HG02852 (cell line): ENCODE results near the gene CRYBG1.
"Not testable (repeated sequence)": the region's sequence is repeated elsewhere in the genome, so short reads cannot be mapped to it uniquely, and the experiment has no call there.

Experiments used
- ATAC-seq: cut with Tn5 transposase; IDR thresholded peaks from one replicate; pipeline ENCODE4 v1.9.1; 2021; ENCODE audit warnings: mild to moderate bottlenecking, moderate library complexity; ENCODE audit not compliant: unreplicated experiment

The CRYBG1 gene

DNA sequence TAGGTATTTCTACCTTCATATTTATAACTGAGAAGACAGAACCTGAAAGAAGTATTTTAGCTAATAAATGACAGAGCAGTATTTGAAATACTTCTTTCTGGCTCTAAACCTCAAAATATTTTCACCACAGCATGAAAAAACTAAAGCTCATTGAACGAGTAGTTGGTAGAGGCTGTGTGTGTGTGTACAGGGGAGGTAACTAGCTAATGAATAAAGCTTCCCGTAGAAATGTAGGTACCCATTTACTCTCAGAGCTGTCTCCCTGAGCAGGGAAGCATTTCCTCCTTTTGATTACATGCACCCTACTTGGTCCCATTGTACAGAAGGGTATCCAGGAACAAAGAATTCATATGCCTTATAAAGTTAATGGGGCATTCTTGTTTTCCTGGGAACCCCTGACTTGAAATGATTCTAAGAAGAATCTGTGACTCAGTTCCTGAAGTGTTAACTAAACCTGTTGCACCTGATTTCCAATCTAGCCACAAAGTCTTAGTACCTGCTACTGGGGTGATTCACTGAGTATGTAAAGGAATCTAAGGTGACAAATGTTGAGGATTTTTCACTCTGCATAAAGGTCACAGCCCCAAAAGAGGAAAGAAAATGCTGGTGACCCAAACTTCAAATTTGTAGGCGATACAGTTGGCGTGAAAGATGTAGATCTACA, 12.5 kb downstream of the CRYBG1 start:
- ATAC-seq, result no peak

- ATAC-seq, result no peak
Measured at GRCh38 chr6:106373502-106374239, 13.2 kb downstream of the CRYBG1 start.

DNA sequence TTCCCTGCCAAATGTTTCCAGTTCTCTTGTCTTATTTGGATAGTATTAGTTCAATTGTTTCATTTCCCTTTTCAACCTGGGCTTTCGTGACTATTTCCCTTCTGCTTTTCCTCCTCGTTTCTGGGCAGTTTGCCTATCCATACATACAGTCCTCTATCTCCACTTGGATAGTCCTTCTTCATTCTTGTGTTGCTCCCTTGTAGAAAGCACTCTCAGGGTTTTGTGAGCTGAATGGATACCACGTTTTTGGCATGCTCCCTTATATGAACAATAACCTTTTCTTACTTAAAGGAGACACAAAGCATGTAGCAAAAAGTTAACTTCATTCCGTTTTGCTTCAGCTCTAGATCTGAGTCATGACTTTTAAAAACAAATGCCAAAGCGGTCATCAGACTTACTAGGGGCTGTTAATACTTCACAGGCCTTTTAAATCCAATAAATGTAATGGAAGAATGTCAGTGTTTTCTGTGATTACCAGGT, 16.6 kb downstream of the CRYBG1 start:
- ATAC-seq, result no peak

DNA sequence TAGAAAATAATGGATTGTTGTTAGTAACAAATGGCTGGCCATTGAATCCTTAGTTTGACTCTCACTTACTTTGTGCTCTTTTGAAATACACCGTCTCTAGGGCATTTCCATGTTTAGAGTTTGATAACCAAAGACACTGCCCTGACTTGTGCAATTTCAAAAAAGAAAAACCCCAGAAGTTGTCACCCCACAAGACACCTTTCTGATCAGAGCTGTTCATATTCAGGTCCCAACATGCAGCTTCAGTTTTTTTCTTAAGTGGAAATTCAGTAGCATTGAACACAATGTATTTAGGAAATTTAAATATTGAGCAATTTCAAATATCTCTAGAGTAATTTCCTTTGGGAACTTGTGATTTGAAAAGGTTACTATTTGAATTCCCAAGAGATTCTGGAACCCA, 19.4 kb downstream of the CRYBG1 start:
- no peak for ATAC-seq

GRCh38 chr6:106380407-106380806, 19.9 kb downstream of the CRYBG1 start:
- no peak for ATAC-seq

DNA sequence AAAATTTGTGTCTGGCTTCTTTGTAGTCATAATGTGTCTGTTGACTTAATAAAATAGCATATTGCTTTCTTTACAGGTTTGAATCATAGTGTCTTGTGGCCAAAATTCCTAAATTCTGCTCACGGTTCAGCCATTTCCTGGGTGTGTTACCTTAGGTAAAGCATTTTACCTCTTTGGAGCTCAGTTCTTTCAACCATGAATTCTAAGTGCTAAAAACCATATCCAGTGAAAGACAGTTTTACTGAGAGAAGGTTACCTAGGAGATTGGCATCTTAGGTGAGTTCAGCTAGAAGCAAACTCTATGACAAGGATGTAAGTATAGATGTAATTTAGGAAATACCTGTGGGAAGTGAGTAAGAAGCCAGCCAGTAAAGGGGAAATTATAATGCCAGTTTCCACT, 20.7 kb downstream of the CRYBG1 start:
- ATAC-seq, result no peak

DNA sequence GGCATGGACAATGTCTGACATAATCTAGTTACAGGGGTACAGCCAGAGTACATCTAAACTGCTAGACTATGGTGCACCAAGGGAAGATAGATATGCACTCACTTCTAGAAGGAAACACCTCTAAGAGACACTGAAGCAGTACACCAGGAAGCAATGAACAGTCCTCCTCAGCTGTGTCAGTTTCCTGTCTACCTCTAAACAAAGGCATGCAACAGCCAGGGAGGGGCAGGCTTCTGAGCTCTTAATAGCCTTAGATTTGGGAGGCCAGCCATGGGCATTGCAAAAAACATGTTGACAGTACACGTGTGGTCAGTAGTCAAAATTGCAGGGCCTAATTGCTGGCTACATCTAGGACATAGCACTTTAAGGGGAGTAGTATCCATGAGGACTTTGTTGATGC, 21.4 kb downstream of the CRYBG1 start:
- ATAC-seq, result no peak

- ATAC-seq, result no peak
Measured at GRCh38 chr6:106383573-106383972, 23.1 kb downstream of the CRYBG1 start.

- ATAC-seq, result no peak
Measured at GRCh38 chr6:106385530-106385929, 25.0 kb downstream of the CRYBG1 start.

DNA sequence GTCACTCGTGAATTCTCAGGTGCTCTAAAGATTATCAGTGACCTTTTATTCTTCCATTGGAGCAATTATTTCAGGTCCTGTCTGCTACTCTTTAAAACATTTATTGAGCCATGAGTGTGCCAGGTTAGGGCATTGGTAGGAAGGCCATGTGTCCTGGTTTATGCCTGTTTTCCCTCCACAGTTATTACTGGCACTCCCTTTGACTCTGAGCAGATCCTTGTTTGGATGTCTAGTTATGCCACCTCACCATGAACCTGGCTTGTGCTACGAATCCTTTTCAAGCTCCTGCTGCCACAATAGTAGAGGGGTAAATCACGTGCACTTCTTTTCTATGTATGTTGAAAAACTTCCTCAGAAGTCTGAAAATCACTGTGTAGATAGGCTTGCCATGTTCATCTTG, 27.4 kb downstream of the CRYBG1 start:
- ATAC-seq, result no peak

DNA sequence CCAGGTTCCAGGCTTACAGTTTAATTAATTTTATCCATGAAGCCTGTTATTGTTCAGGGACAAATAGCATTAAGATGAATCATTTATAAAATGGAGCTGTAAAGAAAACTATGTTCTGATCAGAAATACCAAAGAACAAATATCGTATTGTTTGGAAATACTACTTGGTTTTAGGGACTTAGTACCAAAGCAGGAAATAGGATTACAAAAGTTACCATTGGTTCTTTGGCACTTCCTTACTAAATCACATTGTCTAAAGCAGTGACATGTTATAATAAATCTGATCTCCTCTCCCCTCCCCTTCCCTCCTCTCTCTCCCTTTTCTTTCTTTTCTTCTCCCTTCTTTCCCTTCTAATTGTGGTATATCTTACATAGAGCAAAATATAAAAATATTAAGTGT, 29.6 kb downstream of the CRYBG1 start:
- ATAC-seq, result no peak

DNA sequence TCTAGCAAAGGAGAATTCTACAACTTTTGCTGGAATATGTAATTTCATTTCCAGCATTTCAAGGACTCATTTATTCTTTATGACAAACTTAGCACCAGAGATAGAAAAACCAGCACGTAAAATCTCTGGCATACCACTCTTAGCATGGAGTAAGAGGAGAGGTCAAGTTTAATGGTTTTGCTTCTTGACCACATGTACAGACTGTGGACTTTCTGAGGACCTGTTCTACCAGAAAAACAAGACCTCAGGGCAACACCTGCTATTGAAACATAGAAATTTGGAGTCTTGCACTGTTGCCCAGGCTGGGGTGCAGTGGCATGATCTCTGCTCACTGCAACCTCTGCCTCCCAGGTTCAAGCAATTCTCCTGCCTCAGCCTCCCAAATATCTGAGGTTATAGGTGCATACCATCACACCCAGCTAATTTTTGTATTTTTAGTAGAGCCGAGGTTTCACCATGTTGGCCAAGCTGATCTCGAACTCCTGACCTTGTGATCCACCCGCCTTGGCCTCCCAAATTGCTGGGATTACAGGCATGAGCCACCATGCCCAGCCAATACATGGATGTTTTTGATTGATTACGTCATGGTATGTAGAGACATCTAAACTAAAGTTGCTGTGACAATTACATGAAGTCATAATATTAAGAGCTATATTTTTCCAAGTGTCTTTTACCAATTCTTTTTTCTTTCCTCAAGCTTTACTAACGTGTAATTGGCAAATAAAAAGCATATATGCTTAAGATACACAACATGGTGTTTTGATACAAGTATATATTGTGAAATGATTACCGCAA, 36.1 kb downstream of the CRYBG1 start:
- no peak for ATAC-seq

GRCh38 chr6:106397431-106397830, 36.9 kb downstream of the CRYBG1 start:
- no peak for ATAC-seq

GRCh38 chr6:106398621-106399020, 38.1 kb downstream of the CRYBG1 start:
- ATAC-seq, result no peak

DNA sequence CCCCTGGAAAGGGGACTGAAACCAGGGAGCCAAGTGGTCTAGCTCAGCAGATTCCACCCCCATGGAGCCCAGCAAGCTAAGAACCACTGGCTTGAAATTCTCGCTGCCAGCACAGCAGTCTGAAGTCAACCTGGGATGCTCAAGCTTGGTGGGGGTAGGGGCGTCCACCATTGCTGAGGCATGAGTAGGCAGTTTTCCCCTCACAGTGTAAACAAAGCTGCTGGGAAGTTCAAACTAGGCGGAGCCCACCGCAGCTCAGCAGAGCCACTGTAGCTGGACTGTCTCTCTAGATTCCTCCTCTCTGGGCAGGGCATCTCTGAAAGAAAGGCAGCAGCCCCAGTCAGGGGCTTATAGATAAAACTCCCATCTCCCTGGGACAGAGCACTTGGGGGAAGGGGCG, 44.5 kb downstream of the CRYBG1 start:
- ATAC-seq, result not testable (repeated sequence)

GRCh38 chr6:106411056-106411455, 50.5 kb downstream of the CRYBG1 start:
- ATAC-seq, result no peak

DNA sequence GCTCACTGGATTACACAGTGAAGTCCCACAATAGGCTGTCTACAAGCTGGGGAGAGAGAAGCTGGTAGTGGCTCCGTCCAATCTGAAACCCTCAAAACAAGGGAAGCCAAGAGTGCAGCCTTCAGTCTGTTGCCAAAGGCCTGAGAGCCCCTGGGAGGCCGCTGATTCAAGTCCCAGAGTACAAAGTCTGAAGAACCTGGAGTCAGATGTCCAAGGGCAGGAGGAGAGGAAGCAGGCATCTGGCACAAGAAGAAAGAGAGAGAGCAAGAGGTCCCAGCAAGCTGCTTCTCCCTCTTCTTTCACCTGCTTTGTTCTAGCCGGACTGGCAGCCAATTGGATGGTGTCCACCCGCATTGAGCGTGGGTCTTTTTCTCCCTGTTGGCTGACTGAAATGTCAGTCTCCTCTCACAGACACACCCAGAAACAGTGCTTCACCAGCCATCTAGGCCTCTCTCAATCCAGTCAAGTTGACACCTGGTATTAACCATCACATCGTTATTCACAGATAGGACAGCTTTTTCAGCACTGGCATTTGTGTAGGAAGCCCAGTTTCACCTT, 51.2 kb downstream of the CRYBG1 start:
- ATAC-seq, result no peak

GRCh38 chr6:106413016-106413415, 52.5 kb downstream of the CRYBG1 start:
- ATAC-seq, result no peak

DNA sequence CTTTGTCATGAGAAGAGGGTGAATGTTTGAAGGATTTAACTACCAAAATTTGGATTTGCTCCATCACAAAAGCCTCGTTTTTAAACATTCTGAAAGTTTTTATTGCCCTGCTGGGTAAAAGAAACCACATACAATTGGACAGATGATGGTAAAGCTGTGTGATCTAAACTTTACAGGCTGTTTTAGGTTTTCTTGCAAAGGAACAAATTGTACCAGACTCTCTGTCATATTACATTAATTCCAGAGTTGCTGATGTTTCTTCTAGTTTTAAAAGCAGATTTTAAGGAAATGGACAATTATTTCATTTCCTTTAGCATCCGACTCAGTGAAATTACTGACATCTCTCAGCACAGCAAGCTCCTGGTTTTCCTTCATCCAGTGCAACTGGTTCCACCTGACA, 53.2 kb downstream of the CRYBG1 start:
- no peak for ATAC-seq

GRCh38 chr6:106415921-106416320, 55.4 kb downstream of the CRYBG1 start:
- ATAC-seq, result no peak

DNA sequence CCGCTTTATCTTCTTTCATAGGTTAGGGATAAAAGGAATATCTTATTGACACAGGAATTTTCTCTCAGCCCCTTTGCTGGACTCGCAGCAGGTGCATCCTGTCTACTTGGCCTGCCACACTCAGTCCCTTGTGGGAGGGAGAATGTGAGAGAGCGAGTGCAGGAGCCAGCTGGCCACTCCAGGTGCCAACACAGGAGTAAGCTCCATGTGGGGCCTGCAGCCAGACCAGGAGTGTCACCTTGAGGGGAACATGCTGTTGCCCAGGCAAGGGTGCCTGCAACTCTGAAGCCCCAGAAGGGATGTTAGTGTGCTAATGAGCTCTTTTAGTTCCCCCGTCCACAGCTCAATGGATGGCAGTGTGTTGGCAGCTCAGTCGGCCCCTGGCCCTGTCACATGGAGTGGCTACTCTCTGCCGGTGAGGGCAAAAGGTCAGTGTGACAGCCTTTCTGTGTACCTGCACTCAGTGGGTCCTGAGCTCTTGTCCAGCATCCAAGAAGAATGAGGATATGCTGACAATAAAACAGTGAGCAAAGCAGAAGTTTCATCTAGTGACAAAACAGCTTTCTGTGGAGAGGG, 57.1 kb downstream of the CRYBG1 start:
- ATAC-seq, result no peak
